Liver (tissue), 9 donors: ENCODE results near the gene REG3A. TPM values are rescaled to one million over a fixed set of nuclear protein-coding genes. Genes with fewer than 3 reads are reported as not detected.

Experiments used
- DNase-seq: peaks from one replicate; pipeline ENCODE4 v3.0.0-alpha.2; 2017; ENCODE audit warnings: low spot score
- H3K27ac ChIP-seq, 2 donors: one replicate each; pipeline ENCODE4 v1.7.0; 2013; ENCODE audit warnings: inconsistent platforms in 2 of 2, low read length in 2 of 2, control low read depth in 1 of 2, low read depth in 1 of 2, mild to moderate bottlenecking in 1 of 2
- H3K27me3 ChIP-seq, 4 donors: one replicate each; pipeline versions ENCODE4 v1.6.1 to v1.7.0; 2013; ENCODE audit warnings: low read length in 3 of 4, inconsistent platforms in 1 of 4, mild to moderate bottlenecking in 1 of 4, moderate library complexity in 1 of 4; ENCODE audit not compliant: control insufficient read depth in 4 of 4, insufficient read depth in 4 of 4
- H3K36me3 ChIP-seq, 4 donors: one replicate each; pipeline versions ENCODE4 v1.6.1 to v1.7.0; 2013; ENCODE audit warnings: low read length in 3 of 4, mild to moderate bottlenecking in 3 of 4, low read depth in 1 of 4, moderate library complexity in 1 of 4; ENCODE audit not compliant: control insufficient read depth in 4 of 4, insufficient read depth in 3 of 4
- H3K4me1 ChIP-seq, 4 donors: one replicate each; pipeline versions ENCODE4 v1.6.1 to v1.7.0; 2013; ENCODE audit warnings: low read length in 3 of 4, mild to moderate bottlenecking in 3 of 4, moderate library complexity in 1 of 4; ENCODE audit not compliant: control insufficient read depth in 4 of 4, insufficient read depth in 4 of 4
- H3K4me3 ChIP-seq, 3 donors: one replicate each; pipeline versions ENCODE4 v1.6.1 to v1.7.0; 2013; ENCODE audit warnings: low read length in 3 of 3, control low read depth in 1 of 3, low read depth in 1 of 3, mild to moderate bottlenecking in 1 of 3
- H3K9ac ChIP-seq, 2 donors: one replicate each; pipeline ENCODE4 v1.7.0; 2013; ENCODE audit warnings: low read length in 2 of 2, mild to moderate bottlenecking in 2 of 2, moderate library complexity in 2 of 2, control low read depth in 1 of 2, low read depth in 1 of 2
- H3K9me3 ChIP-seq, 4 donors: one replicate each; pipeline versions ENCODE4 v1.6.1 to v1.7.0; 2013; ENCODE audit warnings: low read length in 3 of 4; ENCODE audit not compliant: control insufficient read depth in 4 of 4
- EGR1 ChIP-seq, 2 donors: IDR thresholded peaks; 2 replicates each; pipeline ENCODE4 v1.6.1; 2016 to 2018; ENCODE audit warnings: antibody characterized with exemption in 2 of 2, low read depth in 2 of 2
- FOXA1 ChIP-seq: IDR thresholded peaks from 2 replicates; pipeline ENCODE4 v1.6.1; 2016; ENCODE audit warnings: antibody characterized with exemption
- GABPA ChIP-seq, 2 donors: IDR thresholded peaks in 1 of 2; conservative IDR thresholded peaks in 1 of 2; 2 replicates each; pipeline ENCODE4 v1.6.1; 2016; ENCODE audit warnings: antibody characterized with exemption in 2 of 2, mild to moderate bottlenecking in 1 of 2, moderate library complexity in 1 of 2
- HNF4A ChIP-seq, 2 donors: conservative IDR thresholded peaks; 2 replicates each; pipeline ENCODE4 v1.6.1; 2016; ENCODE audit warnings: antibody characterized with exemption in 2 of 2, mild to moderate bottlenecking in 2 of 2
- HNF4G ChIP-seq: IDR thresholded peaks from 2 replicates; pipeline ENCODE4 v1.6.1; 2016; ENCODE audit warnings: antibody characterized with exemption
- JUND ChIP-seq, 2 donors: IDR thresholded peaks; 2 replicates each; pipeline ENCODE4 v1.6.1; 2016; ENCODE audit warnings: antibody characterized with exemption in 2 of 2
- MAX ChIP-seq: IDR thresholded peaks from 2 replicates; pipeline ENCODE4 v1.6.1; 2016; ENCODE audit warnings: antibody characterized with exemption
- NR2F2 ChIP-seq: IDR thresholded peaks from 2 replicates; pipeline ENCODE4 v1.6.1; 2016; ENCODE audit warnings: antibody characterized with exemption
- RAD21 ChIP-seq, 2 donors: IDR thresholded peaks; 2 replicates each; pipeline ENCODE4 v1.6.1; 2016; ENCODE audit warnings: antibody characterized with exemption in 2 of 2, mild to moderate bottlenecking in 2 of 2
- REST ChIP-seq: IDR thresholded peaks from 2 replicates; pipeline ENCODE4 v1.6.1; 2016; ENCODE audit warnings: antibody characterized with exemption, mild to moderate bottlenecking
- RXRA ChIP-seq, 2 donors: IDR thresholded peaks; 2 replicates each; pipeline ENCODE4 v1.6.1; 2017 to 2018; ENCODE audit warnings: antibody characterized with exemption in 2 of 2, mild to moderate bottlenecking in 1 of 2
- SP1 ChIP-seq: IDR thresholded peaks from 2 replicates; pipeline ENCODE4 v1.6.1; 2018; ENCODE audit warnings: antibody characterized with exemption, mild to moderate bottlenecking
- TAF1 ChIP-seq: conservative IDR thresholded peaks from 2 replicates; pipeline ENCODE4 v1.6.1; 2016; ENCODE audit warnings: antibody characterized with exemption, mild to moderate bottlenecking
- YY1 ChIP-seq: IDR thresholded peaks from 2 replicates; pipeline ENCODE4 v1.6.1; 2016; ENCODE audit warnings: antibody characterized with exemption, mild to moderate bottlenecking
- WGBS: extraction: QIAGEN DNeasy Blood & Tissue Kit; methylation state at CpG from one replicate; pipeline ENCODE4 v1.1.7; 2013; 5-methylcytosine and 5-hydroxymethylcytosine counted together
- polyA plus RNA-seq, 2 donors: library from polyadenylated mRNA; stranded (reverse) in 1 of 2; unstranded in 1 of 2; fragments of 200-250 nt in 1 of 2; fragments of >200 nt in 1 of 2; fragmentation: Nextera tagmentation in 1 of 2; extraction: Ambion mirVana in 1 of 2; gene quantifications; one replicate each; pipeline versions ENCODE4 v1.2.1 to v1.2.3, GENCODE V29; 2013 to 2015
- total RNA-seq, 2 donors: library from RNA; depleted of rRNA; stranded (reverse); fragments of >200 nt; gene quantifications; one replicate each; pipeline ENCODE4 v1.2.3, GENCODE V29; 2014
- TF ChIP-seq, protein P1 (sequence below): fragments of 150-350 bp; IDR thresholded peaks from 2 replicates; pipeline ENCODE4 v1.5.1; 2017; ENCODE audit warnings: improper control_type of control experiment, low read depth, low read length; ENCODE audit not compliant: missing input control
- TF ChIP-seq, protein P2 (sequence below): IDR thresholded peaks from 2 replicates; pipeline ENCODE4 v1.6.1; 2016; ENCODE audit warnings: antibody characterized with exemption
- donor health status: healthy.
- donor health status: healthy.
- donor health status: healthy.
- donor health status: healthy.
- donor health status: healthy.

Gene REG3A
- total and polyA plus RNA-seq, 4 donors, result 0.15 TPM; not detected in 3

GRCh38 chr2:79114797-79115494, 44.6 kb downstream of the REG3A start (continued):
- TF ChIP-seq JUND (IDR thresholded peaks at IDR 0.05), result no peak

- H3K4me1 ChIP-seq, result no peaks in the 10 kb centered on the region
- 83% methylated on average over 3 of the region's 3 CpGs for WGBS
Observed at GRCh38 chr2:79112269-79112668, 47.3 kb downstream of the REG3A start.

More at GRCh38 chr2:79112269-79112668, 47.3 kb downstream of the REG3A start:
- Histone ChIP-seq H3K4me3 (no peak overlapping the region), H3K27me3 (no peaks in the 10 kb centered on the region), H3K36me3 (no peaks in the 10 kb centered on the region), H3K27ac (no peak overlapping the region), H3K9me3 (no peaks in the 10 kb centered on the region), H3K9ac (no peak overlapping the region)
- TF ChIP-seq RAD21 (IDR thresholded peaks at IDR 0.05), result no peak
- no peak for TF ChIP-seq EGR1 (IDR thresholded peaks at IDR 0.05; ENCODE audit: low read depth in 2 of 2)
- TF ChIP-seq HNF4G, result no peak
- TF ChIP-seq, protein P1, sequence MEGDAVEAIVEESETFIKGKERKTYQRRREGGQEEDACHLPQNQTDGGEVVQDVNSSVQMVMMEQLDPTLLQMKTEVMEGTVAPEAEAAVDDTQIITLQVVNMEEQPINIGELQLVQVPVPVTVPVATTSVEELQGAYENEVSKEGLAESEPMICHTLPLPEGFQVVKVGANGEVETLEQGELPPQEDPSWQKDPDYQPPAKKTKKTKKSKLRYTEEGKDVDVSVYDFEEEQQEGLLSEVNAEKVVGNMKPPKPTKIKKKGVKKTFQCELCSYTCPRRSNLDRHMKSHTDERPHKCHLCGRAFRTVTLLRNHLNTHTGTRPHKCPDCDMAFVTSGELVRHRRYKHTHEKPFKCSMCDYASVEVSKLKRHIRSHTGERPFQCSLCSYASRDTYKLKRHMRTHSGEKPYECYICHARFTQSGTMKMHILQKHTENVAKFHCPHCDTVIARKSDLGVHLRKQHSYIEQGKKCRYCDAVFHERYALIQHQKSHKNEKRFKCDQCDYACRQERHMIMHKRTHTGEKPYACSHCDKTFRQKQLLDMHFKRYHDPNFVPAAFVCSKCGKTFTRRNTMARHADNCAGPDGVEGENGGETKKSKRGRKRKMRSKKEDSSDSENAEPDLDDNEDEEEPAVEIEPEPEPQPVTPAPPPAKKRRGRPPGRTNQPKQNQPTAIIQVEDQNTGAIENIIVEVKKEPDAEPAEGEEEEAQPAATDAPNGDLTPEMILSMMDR, result no peak
- TF ChIP-seq GABPA (IDR thresholded peaks at IDR 0.05 in 1 of 2, conservative IDR thresholded peaks at IDR 0.05 in 1 of 2), result no peak
- no peak for TF ChIP-seq TAF1
- TF ChIP-seq SP1, result no peak
- no peak for TF ChIP-seq REST
- no peak for TF ChIP-seq HNF4A (conservative IDR thresholded peaks at IDR 0.05)
- no peak for TF ChIP-seq RXRA (IDR thresholded peaks at IDR 0.05)
- no peak for TF ChIP-seq FOXA1
- no peak for TF ChIP-seq MAX
- TF ChIP-seq NR2F2, result no peak
- no peak for TF ChIP-seq YY1
- TF ChIP-seq, protein P2, sequence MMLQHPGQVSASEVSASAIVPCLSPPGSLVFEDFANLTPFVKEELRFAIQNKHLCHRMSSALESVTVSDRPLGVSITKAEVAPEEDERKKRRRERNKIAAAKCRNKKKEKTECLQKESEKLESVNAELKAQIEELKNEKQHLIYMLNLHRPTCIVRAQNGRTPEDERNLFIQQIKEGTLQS, result no peak
- TF ChIP-seq JUND (IDR thresholded peaks at IDR 0.05), result no peak
- no peak for DNase-seq

Other genes starting within 250 kb of the REG3A start
- under 1 TPM in 1 of 2 donors, not detected in 1; 0.28 TPM for gene REG3G, start 134.1 kb downstream of the REG3A start, total RNA-seq
- not detected for gene REG3G, start 134.1 kb downstream of the REG3A start, polyA plus RNA-seq
- gene REG1B, start 71.8 kb downstream of the REG3A start, total RNA-seq, result not detected
- gene REG1B, start 71.8 kb downstream of the REG3A start, polyA plus RNA-seq, result under 1 TPM in 1 of 2 donors, not detected in 1; 0.18 TPM
- gene REG1A, start 39.3 kb downstream of the REG3A start, total RNA-seq, result under 1 TPM in 1 of 2 donors, not detected in 1; 0.33 TPM
- under 1 TPM in 1 of 2 donors, not detected in 1; 0.98 TPM for gene REG1A, start 39.3 kb downstream of the REG3A start, polyA plus RNA-seq